CD1c-positive myeloid dendritic cell (primary cell): ENCODE data around the gene SEMA4D.

Experiments
- DNase-seq: peaks from one replicate; pipeline ENCODE4 v3.0.0-alpha.2; 2016; ENCODE audit errors: extremely low spot score

The SEMA4D gene

GRCh38 chr9:89315482-89315881 lies 182.4 kb downstream of the SEMA4D start:
- DNase-seq = no peak

- no peak for DNase-seq
Measured at GRCh38 chr9:89314955-89315354, 183.0 kb downstream of the SEMA4D start.

GRCh38 chr9:89313842-89314241 lies 184.1 kb downstream of the SEMA4D start:
- DNase-seq = no peak

- peak; percentile 59 for DNase-seq
Measured at GRCh38 chr9:89312222-89312571, 185.7 kb downstream of the SEMA4D start.

GRCh38 chr9:89311346-89312221 lies 186.3 kb downstream of the SEMA4D start:
- peak; percentile 21 for DNase-seq
